Fibroblast of skin of abdomen (primary cell): Measurements from ENCODE around the gene HS3ST2.
"Not testable (repeated sequence)": the region's sequence is repeated elsewhere in the genome, so short reads cannot be mapped to it uniquely, and the experiment has no call there.

Experiments used
- DNase-seq: peaks from one replicate; pipeline ENCODE4 v3.0.0-alpha.2; 2013

The HS3ST2 gene

DNA sequence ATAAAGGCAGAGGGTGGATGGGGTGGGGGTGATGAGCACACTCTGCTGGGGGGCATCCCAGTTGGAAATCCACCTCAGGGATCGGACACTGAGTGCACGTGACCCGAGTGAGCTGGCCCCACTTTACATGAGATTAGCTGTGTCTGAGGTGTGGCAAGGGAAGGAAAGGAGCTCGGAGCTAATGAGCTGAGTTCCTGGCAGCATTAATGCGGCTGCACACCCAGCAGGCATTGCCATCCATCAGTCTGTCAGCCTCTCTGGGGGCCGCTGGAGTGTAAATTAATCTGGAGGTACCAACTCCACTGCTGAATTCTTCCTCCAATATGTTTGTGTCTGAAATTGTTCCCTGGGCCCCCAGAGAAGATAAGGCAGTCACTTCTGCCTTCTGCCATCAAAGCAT is 65.5 kb downstream of the HS3ST2 start:
- no peak for DNase-seq

DNA sequence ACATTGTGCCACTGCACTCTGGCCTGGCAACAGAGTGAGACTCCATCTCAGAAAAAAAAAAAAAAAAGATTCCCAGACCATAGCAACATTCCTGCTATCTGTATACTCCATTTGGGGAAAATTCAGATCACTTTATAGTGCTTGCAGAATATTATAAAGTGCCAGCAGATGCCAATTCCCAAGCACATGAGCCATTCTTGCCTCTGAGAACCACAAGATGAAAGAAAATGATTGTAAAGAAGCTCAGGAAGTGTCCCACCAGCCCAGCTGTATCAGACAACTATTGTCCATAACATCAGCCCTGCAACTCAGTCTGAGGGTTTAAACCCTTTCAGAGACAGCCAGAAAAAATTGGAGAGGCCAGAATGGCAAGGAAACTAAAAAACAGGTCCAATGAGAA is 69.0 kb downstream of the HS3ST2 start:
- no peak for DNase-seq

DNA sequence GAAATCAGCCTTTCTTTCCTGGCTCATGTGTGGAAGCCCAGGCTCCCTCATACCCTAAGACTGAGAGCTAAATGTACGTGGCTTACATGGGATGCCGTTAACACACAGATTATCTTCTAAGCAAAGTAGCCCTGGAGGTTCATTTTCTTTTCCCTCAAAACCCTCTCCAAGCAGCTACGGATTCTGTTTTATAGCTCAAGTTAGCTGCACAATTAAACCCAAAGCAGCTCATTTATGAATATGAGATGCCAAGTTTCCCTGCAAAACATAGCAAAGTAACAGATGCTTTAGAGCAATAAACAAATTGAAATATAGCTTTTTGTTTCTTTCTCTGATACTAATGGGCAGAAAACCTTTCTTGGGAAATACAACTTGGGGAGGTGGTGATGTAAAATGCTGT is 72.0 kb downstream of the HS3ST2 start:
- no peak for DNase-seq

DNA sequence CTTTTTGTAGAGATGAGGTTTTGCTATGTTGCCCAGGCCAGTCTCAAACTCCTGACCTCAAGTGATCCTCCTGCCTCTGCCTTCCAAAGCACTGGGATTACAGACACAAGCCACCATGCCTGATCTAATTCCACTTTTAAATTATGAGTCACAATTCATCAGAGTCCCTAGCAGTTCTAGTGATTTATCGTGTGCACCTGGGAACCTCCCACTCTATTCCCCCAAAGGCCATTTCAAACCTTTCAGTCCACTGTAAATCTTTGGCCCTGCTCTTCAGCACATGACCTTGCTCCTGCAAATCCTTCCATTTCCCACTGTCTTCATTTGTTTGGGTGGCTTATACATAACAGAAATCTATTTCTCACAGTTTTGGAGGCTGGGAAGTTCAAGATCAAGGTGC is 73.0 kb downstream of the HS3ST2 start:
- DNase-seq = no peak

DNA sequence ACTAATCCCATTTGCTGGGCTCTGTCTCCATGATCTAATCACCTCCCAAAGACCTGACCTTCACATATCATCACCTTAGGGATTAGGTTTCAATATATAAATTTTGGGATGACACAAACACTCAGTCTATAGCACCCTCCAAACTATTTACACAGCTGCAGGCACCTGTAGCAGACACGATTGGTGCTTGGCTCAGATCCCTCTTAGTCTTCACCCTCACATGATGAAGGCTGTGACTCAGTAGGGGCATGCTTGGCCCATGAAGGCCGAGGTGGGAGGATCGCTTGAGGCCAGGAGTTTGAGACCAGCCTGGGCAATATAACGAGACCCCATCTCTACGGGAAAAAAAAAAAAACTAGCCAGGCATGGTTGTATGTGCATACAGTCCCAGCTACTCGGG is 73.5 kb downstream of the HS3ST2 start:
- no peak for DNase-seq

DNA sequence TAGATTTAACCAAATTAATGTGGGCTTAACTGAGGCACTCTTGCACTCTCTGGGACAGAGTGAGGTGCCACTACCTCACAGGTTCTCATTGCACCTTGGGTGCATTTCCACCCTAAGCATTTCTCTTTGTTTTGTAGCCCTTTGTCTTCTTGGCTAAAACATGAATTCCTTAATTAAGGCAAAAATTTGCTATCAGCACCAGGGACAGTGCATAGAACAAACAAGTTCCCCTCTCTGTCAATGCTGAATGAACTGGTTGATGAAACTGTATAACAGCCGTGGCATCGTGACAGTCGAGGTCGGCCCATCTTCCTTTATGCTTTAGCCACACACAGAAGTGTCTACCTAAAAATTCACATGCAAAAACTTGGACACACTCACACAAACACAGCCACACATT is 74.8 kb downstream of the HS3ST2 start:
- DNase-seq = no peak

DNA sequence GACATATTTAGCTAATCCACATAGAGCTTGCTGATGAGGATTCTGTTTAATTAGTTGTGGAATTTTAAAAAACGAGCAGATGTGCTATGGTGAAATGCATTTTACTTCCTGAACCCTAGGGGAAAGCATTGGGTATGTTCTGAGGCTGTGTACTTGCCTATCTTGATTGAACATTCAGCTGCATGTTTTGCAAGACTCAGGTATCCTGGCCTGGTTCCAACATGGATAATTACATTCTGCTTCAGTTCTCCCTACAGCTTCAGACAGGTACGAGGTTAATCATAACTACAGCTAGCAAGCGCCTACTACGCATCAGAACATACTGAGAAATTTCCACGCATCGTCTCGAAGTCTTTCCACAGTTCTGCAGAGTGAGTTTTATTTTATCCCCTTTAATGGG is 77.0 kb downstream of the HS3ST2 start:
- no peak for DNase-seq

DNA sequence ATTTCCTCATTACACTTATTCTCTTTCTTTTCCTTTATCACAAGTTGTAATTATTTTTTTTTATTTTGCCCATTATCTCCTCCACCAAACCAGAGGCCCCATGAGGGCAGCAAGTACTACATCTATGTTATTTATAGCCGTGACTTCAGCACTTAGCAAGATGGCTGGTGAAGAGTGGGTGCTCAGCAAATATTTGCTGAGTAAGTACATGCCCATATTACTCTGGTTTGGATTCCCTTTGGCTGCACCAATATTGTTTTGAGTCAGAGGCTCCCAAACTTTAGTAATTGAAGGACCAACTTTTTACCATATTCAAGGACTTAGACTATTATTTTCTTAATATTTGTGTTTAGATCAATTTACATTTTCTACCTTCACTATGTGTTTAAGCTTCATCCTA is 83.2 kb downstream of the HS3ST2 start:
- DNase-seq = no peak

DNA sequence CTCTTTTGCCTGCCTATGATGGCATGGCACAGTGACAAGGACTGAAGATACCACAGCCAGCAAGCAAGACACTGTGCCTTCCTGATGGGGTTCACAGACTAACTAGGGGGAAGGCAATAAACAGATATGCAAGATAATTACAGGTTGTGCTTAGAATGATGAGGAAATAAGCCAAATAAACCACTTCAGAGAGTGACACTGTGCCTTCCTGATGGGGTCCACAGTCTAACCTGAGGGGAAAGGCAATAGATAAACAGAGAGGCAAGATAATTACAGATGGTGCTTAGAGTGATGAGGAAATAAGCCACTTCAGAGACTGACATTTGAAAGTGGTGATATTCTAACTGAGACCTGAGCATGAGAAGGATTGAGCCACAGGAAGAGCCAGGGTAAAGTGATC is 84.2 kb downstream of the HS3ST2 start:
- DNase-seq = no peak

DNA sequence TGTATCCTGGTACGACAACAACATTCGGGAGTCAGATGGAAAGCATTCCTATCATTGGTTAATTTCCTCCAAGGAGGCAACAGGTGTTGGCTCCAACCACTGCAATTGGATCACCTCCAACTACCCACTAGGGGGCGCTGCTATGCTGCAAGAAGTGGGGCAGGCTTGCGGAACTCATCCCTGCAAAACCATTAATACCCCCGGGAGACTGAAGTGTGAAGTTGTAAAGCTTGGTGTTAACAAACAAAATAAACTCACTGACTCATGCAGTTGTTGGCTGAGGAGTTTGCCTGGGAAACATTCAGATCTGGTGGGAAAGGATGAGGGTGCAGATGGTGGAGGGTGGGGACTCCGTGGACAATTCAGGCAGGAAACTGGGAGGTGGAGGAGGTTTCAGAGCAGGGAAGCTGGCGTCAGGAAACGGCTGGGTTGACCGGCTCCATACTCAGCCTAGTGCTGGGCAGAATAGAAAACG is 84.9 kb downstream of the HS3ST2 start:
- DNase-seq = peak; percentile 49

DNA sequence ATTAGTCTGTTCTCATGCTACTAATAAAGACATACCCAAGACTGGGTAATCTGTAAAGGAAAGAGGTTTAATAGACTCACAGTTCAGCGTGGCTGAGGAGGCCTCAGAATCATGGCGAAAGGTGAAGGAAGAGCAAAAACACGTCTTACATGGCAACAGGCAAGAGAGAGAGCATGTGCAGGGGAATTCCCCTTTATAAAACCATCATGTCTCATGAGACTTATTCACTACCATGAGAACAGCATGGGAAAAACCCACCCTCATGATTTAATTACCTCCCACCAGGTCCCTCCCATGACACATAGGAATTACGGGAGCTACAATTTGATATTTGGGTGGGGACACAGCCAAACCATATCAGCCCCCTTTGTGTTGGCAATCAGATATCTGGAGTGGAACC is 85.6 kb downstream of the HS3ST2 start:
- DNase-seq = not testable (repeated sequence)

DNA sequence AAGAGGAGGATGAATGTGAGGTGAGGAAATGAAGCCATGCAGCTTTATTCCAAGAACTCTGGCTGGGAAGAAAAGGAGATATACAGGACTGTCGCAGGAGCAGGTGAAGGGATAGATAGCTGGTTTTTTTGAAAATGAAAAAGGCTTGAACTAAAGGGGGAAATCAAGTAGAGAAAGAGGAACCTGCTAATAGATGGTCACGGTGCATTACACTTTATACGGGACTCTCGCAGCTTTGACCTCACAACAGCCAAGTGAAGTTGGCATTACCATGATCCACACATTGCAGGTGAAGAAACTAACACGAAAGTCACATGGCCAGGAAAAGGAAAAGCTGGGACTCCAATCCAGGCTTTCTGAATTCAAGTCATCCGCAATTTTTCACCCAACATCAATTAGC is 86.9 kb downstream of the HS3ST2 start:
- no peak for DNase-seq

DNA sequence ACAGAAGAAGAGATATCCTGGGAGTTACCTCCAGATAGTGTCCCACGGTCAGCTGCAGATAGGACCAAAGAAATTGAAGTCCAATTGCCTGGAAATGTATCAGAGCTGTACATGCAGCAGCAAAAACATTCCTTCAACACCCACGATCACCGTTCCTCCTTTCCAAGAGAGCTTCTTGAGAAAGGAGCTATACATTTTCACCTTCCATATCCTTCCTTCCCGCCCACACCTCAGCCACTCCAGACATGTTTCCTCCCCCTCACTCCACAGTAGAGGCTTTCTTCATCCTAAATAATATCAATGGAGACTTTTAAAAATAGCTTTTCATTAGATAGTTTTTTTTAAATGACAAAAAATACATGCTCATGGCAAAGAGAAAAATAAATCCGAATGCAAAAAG is 87.6 kb downstream of the HS3ST2 start:
- DNase-seq = no peak

DNA sequence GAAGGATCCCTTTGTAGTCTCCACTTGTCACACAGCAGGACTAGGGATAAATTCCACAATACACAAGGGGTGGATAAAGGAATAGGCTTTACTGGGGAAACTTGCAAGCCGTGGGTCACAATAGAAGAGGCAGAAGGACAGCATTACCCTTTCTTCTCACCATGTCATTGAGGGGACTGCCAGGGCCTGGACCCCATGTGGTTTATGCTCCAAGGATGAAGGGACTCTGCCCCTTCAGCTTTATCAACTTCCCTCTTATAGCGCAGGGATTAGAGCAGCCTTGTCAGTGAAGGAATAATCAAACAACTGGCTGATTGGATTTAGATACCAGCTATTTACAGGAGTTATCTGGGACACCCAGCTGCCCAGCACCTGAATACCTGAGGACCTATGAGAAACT is 89.8 kb downstream of the HS3ST2 start:
- DNase-seq = no peak

DNA sequence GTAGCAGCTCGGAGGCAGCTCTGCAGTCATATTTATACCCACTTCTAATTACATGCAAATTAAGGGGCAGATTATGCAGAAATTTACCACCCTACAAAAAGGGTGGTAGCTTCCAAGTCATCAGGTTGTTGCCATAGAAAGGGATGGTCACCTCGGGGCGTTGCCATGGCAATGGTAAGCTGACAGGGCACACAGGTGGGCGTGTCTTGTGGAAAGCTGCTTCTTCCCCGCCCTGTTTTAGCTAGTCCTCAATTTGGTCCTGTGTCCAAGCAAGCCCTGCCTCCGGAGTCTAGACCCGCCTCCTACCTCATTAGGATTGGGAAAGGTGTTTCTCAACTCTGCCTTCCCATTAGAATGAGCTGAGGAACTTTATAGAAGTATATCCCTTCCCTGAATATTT is 98.7 kb downstream of the HS3ST2 start:
- no peak for DNase-seq

DNA sequence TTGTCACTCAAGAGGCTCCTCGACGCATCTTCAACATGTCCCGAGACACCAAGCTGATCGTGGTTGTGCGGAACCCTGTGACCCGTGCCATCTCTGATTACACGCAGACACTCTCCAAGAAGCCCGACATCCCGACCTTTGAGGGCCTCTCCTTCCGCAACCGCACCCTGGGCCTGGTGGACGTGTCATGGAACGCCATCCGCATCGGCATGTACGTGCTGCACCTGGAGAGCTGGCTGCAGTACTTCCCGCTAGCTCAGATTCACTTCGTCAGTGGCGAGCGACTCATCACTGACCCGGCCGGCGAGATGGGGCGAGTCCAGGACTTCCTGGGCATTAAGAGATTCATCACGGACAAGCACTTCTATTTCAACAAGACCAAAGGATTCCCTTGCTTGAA is 101.0 kb downstream of the HS3ST2 start:
- DNase-seq = no peak

DNA sequence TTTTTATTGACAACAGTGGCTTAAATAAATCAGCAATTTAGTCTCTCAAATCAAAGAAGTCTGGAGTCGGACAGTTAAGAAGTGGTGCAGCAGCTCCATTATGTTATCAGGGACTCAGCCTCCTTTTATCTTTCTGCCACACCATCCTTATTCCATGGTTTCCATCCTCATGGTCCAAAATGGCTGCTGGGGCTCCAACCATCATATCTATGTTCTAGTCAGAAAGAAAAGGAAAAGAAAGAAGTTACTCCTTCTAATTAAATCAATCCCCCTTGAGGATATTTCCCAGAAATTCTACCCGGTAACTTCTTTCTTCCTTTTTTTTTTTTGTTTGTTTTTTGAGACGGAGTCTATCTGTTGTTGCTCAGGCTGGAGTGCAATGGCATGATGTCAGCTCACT is 109.5 kb downstream of the HS3ST2 start:
- DNase-seq = no peak

DNA sequence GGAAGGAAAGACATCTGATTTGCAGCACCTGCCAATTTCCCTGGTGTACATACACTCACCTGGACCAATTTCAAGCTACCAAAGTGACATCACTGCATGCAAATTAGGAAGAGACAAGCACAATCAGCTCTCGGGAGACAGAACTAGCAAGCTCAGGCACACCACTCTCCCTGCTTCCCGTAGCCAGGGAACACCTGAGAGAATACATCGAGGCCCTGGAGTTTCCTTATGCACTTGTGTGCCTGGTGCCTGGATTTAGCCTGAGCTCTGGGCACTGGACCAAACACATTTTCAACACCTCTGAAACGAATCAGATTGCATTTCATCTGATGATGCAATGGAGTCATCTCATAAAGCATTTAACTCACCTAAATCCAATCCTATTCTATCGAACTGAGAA is 110.5 kb downstream of the HS3ST2 start:
- no peak for DNase-seq

DNA sequence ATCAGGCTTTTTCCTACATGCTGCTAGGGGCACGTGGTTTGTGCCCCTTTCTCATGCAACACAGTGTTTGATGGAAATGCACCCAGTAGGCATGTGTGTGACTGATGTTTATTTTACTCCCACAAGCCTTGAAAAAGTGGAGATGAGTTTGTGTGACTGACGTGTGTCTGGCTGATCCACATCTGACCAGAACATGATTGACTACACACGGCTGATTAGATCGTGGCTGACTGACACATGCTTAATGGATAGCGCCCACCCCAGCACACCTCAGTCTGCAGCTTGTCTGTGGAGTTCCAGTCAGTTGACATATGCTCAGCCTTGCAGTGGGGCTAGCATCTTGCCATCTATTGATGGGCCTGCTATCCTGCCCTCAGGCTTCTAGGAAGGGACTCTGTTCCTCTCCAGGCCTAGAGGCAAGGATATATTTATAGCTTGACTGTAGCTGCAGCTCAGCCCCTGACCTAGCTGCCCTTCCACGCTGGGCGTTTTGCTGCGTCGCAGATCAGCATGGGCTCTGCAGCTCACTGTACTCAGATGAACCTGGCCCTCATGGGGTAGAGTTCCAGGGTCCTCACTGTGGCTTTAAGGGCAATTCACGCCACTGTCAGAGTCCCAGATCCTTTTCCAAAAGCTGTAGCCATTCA is 112.3 kb downstream of the HS3ST2 start:
- DNase-seq = no peak

DNA sequence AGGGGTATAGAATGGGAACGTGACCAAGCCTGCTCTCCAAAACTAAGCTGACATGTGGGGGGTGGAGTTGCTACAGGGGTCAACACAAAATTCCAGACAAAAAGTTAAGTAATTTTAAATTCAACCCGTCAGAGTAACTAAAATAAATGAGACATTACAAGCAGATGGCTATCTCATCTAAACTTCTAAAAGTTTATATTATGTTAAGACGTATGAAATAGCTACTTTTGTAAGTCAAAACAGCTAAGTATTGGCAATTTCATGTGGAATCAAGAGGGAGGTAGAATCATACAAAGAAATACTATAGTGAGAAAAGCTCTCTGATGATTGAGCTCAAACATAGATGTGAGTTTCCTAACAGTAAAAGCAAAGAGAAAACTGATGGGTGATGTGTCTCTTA is 113.3 kb downstream of the HS3ST2 start:
- DNase-seq = no peak

DNA sequence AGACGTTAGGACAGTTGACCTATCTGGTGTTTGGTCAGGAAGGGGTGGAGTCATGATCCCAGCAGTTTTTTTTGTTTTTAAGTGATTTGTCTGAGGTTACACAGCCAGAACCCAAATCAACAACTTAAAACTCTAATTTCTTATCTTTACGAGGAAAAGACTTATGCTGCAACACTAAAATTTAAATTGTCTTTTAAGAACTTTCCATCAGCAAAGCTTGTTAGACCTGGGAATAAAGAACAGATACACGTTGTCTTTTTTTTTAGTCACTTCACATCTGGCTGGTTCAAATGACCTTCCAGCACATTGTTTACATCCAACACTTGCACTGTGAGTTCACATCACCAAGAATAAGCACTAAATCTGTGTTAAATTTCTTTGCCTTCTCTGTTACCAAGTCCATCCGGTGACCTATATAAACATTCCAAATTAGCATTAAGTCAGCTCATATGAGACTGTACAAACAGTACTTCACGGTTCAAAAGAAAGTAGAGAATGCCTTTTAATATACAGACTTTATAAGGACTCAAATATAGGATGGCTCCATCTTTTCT is 115.0 kb downstream of the HS3ST2 start:
- no peak for DNase-seq

DNA sequence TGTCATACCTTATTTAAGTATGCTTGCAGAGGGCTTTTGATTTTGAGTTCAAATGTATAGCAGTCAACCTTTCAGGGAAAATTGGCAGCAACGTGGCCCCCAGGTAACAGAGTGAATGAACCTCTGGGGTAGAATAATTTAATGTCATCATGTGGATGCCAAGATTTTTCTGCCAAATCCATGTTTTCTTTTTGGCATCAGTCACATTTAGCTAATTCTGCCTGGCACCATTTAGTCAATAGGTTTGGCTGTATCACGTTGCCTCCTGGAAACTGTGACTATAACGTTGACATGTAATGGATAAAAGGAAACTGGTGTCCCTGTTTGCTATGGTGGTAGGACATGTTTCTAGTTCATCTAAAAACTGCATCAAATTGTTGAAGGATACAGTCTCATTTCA is 115.5 kb downstream of the HS3ST2 start:
- DNase-seq = no peak

DNA sequence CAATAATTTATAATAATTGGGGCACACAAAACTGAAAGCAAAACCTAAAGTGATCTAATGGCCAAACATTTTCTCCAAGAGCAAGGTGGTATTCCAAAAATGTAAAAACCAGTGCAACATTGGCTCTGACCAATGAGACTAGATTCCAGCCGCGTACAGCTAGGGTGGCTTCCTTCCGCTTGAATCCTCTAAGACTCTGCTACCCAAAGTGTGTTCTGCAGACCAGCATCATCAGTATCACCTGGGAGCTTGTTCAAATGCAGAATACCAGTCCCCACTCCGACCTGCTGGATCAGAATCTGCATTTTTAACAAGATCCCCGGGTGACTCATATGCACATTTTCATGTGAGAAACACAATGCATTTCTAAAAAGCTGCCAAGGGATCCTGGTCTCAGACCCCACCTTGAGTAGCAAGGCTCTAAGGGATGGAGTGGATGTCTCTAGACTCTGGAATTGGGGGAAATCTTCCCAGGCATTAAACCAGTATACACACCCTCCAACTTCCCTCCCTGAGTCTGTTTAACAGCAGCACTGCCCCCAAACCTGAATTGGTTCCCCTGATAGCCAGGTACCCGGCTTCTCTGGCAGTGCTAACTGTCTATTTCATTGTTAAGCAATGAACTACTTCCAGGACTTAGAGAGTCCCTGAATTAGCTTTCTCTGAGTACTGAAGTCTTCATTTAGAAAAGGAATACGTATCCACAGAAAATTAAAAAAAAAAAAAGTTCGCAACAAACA is 118.2 kb downstream of the HS3ST2 start:
- no peak for DNase-seq

DNA sequence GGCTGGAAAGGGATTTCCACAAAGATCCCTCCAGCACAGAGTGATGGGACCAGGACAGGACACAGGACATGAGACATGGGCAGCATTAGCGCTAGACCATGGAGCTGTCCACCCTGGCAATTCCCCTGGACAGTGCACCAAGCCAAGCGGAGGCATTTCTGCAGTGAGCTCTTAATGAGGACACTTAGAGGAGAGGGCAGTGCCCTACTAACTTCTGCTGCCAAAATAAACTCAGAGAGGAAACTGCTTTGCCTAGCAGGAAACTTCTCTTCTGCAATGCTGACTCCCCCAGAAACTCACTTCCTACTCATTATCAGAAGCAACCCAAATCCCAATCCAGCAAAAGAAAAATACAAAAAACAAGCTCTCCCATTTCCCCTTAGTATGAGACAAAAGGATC is 119.2 kb downstream of the HS3ST2 start:
- no peak for DNase-seq
